HEK293 (cell line): ENCODE data around the gene MALT1.

ENCODE experiments used
- CTCF ChIA-PET: fragments of 350-600 bp; formaldehyde crosslinking; extraction: SDS; loops from one replicate; lab custom pipeline; 2021; ENCODE audit warnings: antibody characterized with exemption; lab: Yijun Ruan, JAX
- POLR2A ChIA-PET: fragments of 300-600 bp; formaldehyde crosslinking; extraction: SDS; loops from one replicate; lab custom pipeline; 2020; ENCODE audit warnings: antibody characterized with exemption, inconsistent platforms; lab: Yijun Ruan, JAX
- H3K27ac ChIP-seq: fragments of 200-500 bp; sonication (Bioruptor generic); 2 replicates; pipeline ENCODE4 v1.5.1; 2014; ENCODE audit warnings: low read depth, low read length, control low read depth, inconsistent platforms; ENCODE audit errors: extremely low read depth
- H3K36me3 ChIP-seq, 2 experiments: fragments of 200-500 bp in 1 of 2; sonication (Bioruptor generic) in 1 of 2; 1 replicate in 1 of 2; 2 replicates in 1 of 2; pipeline ENCODE4 v1.5.1; 2014 to 2017; ENCODE audit warnings: inconsistent platforms in 2 of 2, low read length in 2 of 2; ENCODE audit not compliant: control insufficient read depth in 2 of 2, insufficient read depth in 1 of 2
- H3K4me1 ChIP-seq: fragments of 200-500 bp; sonication (Bioruptor generic); 2 replicates; pipeline ENCODE4 v1.5.1; 2014; ENCODE audit warnings: mild to moderate bottlenecking, low read length, inconsistent platforms; ENCODE audit not compliant: control insufficient read depth, insufficient read depth
- H3K4me3 ChIP-seq: 2 replicates; pipeline ENCODE4 v1.5.1; 2011; ENCODE audit warnings: low read depth, mild to moderate bottlenecking, control low read depth, low read length, moderate library complexity
- H3K9me3 ChIP-seq: fragments of 200-500 bp; sonication (Bioruptor generic); 2 replicates; pipeline ENCODE4 v1.5.1; 2014; ENCODE audit warnings: low read depth, low read length, inconsistent platforms; ENCODE audit not compliant: control insufficient read depth, insufficient read depth
- GLI2 ChIP-seq: fragments of 450-650 bp; formaldehyde crosslinking; IDR thresholded peaks from 2 replicates; pipeline ENCODE4; 2017; ENCODE audit warnings: missing biosample characterization, missing genetic modification characterization, low read depth, borderline replicate concordance
- KLF8 ChIP-seq: fragments of 450-650 bp; formaldehyde crosslinking; IDR thresholded peaks from 2 replicates; pipeline ENCODE4 v1.5.1; 2016; ENCODE audit warnings: missing biosample characterization, missing genetic modification characterization
- SP2 ChIP-seq: fragments of 450-650 bp; formaldehyde crosslinking; IDR thresholded peaks from 2 replicates; pipeline ENCODE4 v1.5.1; 2016; ENCODE audit warnings: missing biosample characterization, missing genetic modification characterization
- ZFP41 ChIP-seq: fragments of 450-650 bp; formaldehyde crosslinking; IDR thresholded peaks from 2 replicates; pipeline ENCODE4 v1.5.1; 2016; ENCODE audit warnings: missing biosample characterization, missing genetic modification characterization, borderline replicate concordance
- ZIC2 ChIP-seq: fragments of 450-650 bp; formaldehyde crosslinking; IDR thresholded peaks from 2 replicates; pipeline ENCODE4 v1.5.1; 2016; ENCODE audit warnings: missing biosample characterization, missing genetic modification characterization
- ZNF138 ChIP-seq: fragments of 450-650 bp; formaldehyde crosslinking; IDR thresholded peaks from 2 replicates; pipeline ENCODE4 v1.5.1; 2016; ENCODE audit warnings: missing biosample characterization, missing genetic modification characterization, borderline replicate concordance
- ZNF146 ChIP-seq: fragments of 450-650 bp; formaldehyde crosslinking; IDR thresholded peaks from 2 replicates; pipeline ENCODE4 v1.5.1; 2016; ENCODE audit warnings: missing biosample characterization, missing genetic modification characterization
- ZNF155 ChIP-seq: fragments of 450-650 bp; formaldehyde crosslinking; IDR thresholded peaks from 2 replicates; pipeline ENCODE4 v1.5.1; 2016; ENCODE audit warnings: missing biosample characterization, missing genetic modification characterization
- ZNF184 ChIP-seq: fragments of 450-650 bp; IDR thresholded peaks from 2 replicates; pipeline ENCODE4 v1.5.1; 2018; ENCODE audit warnings: missing biosample characterization, mild to moderate bottlenecking, missing genetic modification characterization
- ZNF19 ChIP-seq: fragments of 450-650 bp; formaldehyde crosslinking; IDR thresholded peaks from 2 replicates; pipeline ENCODE4; 2016; ENCODE audit warnings: missing biosample characterization, missing genetic modification characterization, low read depth
- ZNF24 ChIP-seq: fragments of 450-650 bp; formaldehyde crosslinking; IDR thresholded peaks from 2 replicates; pipeline ENCODE4 v1.5.1; 2016; ENCODE audit warnings: missing biosample characterization, missing genetic modification characterization
- ZNF266 ChIP-seq: fragments of 450-650 bp; formaldehyde crosslinking; IDR thresholded peaks from 2 replicates; pipeline ENCODE4 v1.5.1; 2016; ENCODE audit warnings: missing biosample characterization, missing genetic modification characterization, low read depth
- ZNF324 ChIP-seq: fragments of 450-650 bp; formaldehyde crosslinking; IDR thresholded peaks from 2 replicates; pipeline ENCODE4 v1.5.1; 2016; ENCODE audit warnings: missing biosample characterization, missing genetic modification characterization
- ZNF37A ChIP-seq: fragments of 450-650 bp; IDR thresholded peaks from 2 replicates; pipeline ENCODE4 v1.5.1; 2018; ENCODE audit warnings: missing biosample characterization, missing genetic modification characterization
- ZNF416 ChIP-seq: fragments of 450-650 bp; formaldehyde crosslinking; IDR thresholded peaks from 2 replicates; pipeline ENCODE4 v1.5.1; 2016; ENCODE audit warnings: missing biosample characterization, missing genetic modification characterization
- ZNF571 ChIP-seq: fragments of 450-650 bp; formaldehyde crosslinking; IDR thresholded peaks from 2 replicates; pipeline ENCODE4 v1.5.0; 2017; ENCODE audit warnings: missing biosample characterization, missing genetic modification characterization
- ZNF701 ChIP-seq: fragments of 450-650 bp; formaldehyde crosslinking; IDR thresholded peaks from 2 replicates; pipeline ENCODE4 v1.5.1; 2016; ENCODE audit warnings: missing biosample characterization, missing genetic modification characterization
- ZNF747 ChIP-seq: fragments of 450-650 bp; formaldehyde crosslinking; IDR thresholded peaks from 2 replicates; pipeline ENCODE4 v1.5.1; 2016; ENCODE audit warnings: missing biosample characterization, missing genetic modification characterization
- TF ChIP-seq, protein P1 (sequence below): fragments of 450-650 bp; formaldehyde crosslinking; IDR thresholded peaks from 2 replicates; pipeline ENCODE4 v1.5.1; 2016; ENCODE audit warnings: missing biosample characterization, missing genetic modification characterization
- TF ChIP-seq, protein P2 (sequence below): fragments of 450-650 bp; formaldehyde crosslinking; IDR thresholded peaks from 2 replicates; pipeline ENCODE4 v1.5.1; 2016; ENCODE audit warnings: missing biosample characterization, missing genetic modification characterization
- TF ChIP-seq, protein P3 (sequence below): fragments of 450-650 bp; formaldehyde crosslinking; IDR thresholded peaks from 2 replicates; pipeline ENCODE4 v1.5.1; 2017; ENCODE audit warnings: missing biosample characterization, mild to moderate bottlenecking, missing genetic modification characterization, moderate library complexity
- TF ChIP-seq, protein P4 (sequence below): fragments of 450-650 bp; formaldehyde crosslinking; IDR thresholded peaks from 2 replicates; pipeline ENCODE4 v1.5.1; 2016; ENCODE audit warnings: missing biosample characterization, missing genetic modification characterization
- TF ChIP-seq, protein P5 (sequence below): fragments of 450-650 bp; formaldehyde crosslinking; IDR thresholded peaks from 2 replicates; pipeline ENCODE4 v1.5.1; 2016; ENCODE audit warnings: missing biosample characterization, missing genetic modification characterization, low read depth

Gene MALT1

DNA sequence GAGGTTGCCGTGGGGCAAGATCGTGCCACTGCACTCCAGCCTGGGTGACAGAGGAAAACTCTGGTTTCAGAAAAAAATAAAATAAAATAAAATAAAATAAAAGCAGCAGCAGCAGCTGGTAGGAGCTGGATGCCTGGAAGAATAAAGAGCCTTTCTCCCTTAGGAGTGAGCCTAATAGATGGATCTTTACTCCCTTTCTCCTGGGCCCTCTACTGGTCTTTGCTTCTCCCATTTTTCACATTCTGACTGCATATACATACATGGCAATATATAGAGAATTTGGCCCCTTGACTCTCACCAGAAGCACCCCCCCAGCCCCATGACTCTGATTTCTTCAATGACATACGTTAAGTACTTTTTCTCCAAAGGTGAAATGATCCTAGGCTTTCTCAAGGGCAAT, 9.8 kb upstream of the MALT1 start:
- ChIA-PET POLR2A (interaction anchor here (0.6 to 1.2 kb wide), 2 partner anchors 10 to 119 kb away, joined by 3 to 4 read pairs; partner anchors contain the start of gene MALT1), CTCF (interaction anchor here (1.1 to 1.2 kb wide), 2 partner anchors 28 to 131 kb away, joined by 4 to 5 read pairs; no protein-coding TSS in a partner anchor)
- no peak overlapping the region for H3K27ac ChIP-seq

DNA sequence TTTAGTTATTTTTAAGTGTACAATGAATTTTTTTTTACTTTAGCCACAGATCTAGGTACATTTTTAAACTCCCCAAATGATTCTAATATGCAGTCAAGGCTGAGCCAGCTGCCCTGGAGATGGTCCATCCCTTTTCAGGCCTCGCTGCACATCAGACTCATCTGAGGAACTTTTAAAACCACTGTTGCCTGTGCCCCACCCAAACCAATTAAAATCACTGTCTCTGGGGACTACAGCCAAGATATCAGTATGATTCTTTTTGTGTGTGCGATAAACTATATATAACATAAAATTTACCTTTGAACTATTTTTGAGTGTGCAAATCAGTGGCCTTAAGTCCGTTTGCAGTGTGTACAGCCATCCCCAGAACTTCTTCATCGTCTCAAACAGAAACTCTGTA, 9.1 kb upstream of the MALT1 start:
- POLR2A ChIA-PET = no interaction called here
- H3K36me3 ChIP-seq = no peaks in the 10 kb centered on the region
- H3K4me3 ChIP-seq = no peak overlapping the region
- no peak for TF ChIP-seq ZNF571
- CTCF ChIA-PET = no interaction called here
- H3K9me3 ChIP-seq = no peaks in the 10 kb centered on the region
- no peak overlapping the region for H3K27ac ChIP-seq
- H3K4me1 ChIP-seq = no peaks in the 10 kb centered on the region; the same call in 1 of the 2 replicates

More for the DNA sequence above, 9.8 kb upstream of the MALT1 start:
- H3K4me1 ChIP-seq = no peaks in the 10 kb centered on the region; the same call in 1 of the 2 replicates
- no peaks in the 10 kb centered on the region for H3K36me3 ChIP-seq
- H3K4me3 ChIP-seq = no peak overlapping the region
- TF ChIP-seq, protein P1, sequence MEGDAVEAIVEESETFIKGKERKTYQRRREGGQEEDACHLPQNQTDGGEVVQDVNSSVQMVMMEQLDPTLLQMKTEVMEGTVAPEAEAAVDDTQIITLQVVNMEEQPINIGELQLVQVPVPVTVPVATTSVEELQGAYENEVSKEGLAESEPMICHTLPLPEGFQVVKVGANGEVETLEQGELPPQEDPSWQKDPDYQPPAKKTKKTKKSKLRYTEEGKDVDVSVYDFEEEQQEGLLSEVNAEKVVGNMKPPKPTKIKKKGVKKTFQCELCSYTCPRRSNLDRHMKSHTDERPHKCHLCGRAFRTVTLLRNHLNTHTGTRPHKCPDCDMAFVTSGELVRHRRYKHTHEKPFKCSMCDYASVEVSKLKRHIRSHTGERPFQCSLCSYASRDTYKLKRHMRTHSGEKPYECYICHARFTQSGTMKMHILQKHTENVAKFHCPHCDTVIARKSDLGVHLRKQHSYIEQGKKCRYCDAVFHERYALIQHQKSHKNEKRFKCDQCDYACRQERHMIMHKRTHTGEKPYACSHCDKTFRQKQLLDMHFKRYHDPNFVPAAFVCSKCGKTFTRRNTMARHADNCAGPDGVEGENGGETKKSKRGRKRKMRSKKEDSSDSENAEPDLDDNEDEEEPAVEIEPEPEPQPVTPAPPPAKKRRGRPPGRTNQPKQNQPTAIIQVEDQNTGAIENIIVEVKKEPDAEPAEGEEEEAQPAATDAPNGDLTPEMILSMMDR (tag by site-specific recombination) = peak; percentile 26; the same call in 1 of the 2 replicates
- TF ChIP-seq, protein P2, sequence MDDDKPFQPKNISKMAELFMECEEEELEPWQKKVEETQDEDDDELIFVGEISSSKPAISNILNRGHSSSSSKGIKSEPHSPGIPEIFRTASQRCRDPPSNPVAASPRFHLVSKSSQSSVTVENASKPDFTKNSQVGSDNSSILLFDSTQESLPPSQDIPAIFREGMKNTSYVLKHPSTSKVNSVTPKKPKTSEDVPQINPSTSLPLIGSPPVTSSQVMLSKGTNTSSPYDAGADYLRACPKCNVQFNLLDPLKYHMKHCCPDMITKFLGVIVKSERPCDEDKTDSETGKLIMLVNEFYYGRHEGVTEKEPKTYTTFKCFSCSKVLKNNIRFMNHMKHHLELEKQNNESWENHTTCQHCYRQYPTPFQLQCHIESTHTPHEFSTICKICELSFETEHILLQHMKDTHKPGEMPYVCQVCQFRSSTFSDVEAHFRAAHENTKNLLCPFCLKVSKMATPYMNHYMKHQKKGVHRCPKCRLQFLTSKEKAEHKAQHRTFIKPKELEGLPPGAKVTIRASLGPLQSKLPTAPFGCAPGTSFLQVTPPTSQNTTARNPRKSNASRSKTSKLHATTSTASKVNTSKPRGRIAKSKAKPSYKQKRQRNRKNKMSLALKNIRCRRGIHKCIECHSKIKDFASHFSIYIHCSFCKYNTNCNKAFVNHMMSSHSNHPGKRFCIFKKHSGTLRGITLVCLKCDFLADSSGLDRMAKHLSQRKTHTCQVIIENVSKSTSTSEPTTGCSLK = no peak
- TF ChIP-seq ZNF701 (tag by site-specific recombination) = no peak
- TF ChIP-seq, protein P3, sequence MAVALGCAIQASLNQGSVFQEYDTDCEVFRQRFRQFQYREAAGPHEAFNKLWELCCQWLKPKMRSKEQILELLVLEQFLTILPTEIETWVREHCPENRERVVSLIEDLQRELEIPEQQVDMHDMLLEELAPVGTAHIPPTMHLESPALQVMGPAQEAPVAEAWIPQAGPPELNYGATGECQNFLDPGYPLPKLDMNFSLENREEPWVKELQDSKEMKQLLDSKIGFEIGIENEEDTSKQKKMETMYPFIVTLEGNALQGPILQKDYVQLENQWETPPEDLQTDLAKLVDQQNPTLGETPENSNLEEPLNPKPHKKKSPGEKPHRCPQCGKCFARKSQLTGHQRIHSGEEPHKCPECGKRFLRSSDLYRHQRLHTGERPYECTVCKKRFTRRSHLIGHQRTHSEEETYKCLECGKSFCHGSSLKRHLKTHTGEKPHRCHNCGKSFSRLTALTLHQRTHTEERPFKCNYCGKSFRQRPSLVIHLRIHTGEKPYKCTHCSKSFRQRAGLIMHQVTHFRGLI = no peak
- TF ChIP-seq ZNF19 = no peak
- TF ChIP-seq, protein P4, sequence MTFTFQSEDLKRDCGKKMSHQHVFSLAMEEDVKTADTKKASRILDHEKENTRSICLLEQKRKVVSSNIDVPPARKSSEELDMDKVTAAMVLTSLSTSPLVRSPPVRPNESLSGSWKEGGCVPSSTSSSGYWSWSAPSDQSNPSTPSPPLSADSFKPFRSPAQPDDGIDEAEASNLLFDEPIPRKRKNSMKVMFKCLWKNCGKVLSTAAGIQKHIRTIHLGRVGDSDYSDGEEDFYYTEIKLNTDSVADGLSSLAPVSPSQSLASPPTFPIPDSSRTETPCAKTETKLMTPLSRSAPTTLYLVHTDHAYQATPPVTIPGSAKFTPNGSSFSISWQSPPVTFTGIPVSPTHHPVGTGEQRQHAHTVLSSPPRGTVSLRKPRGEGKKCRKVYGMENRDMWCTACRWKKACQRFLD (tag by site-specific recombination) = no peak
- H3K9me3 ChIP-seq = no peaks in the 10 kb centered on the region

DNA sequence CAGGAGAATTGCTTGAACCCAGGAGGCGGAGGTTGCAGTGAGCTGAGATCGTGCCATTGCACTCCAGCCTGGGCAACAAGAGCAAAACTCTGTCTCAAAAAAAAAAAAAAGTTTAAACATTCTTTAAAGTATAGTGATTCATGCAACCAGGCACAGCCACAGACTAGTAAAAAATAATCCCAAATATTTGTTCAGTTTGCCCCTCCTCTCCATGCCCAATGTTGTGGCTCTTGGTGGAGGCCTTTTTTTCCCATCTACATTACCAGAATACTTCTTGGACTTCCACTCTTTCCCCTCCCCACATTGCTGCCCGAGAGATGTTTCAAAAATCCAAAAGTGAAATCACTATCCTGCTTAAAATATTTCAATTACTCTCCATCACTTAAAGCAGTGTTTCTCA, 5.1 kb upstream of the MALT1 start:
- H3K27ac ChIP-seq = no peak overlapping the region
- TF ChIP-seq ZNF155 (tag by site-specific recombination) (no peak), ZFP41 (no peak), ZNF37A (tag by site-specific recombination) (no peak), ZNF138 (tag by site-specific recombination) (no peak), ZNF747 (tag by site-specific recombination) (no peak), KLF8 (tag by site-specific recombination) (no peak), SP2 (no peak), GLI2 (tag by site-specific recombination) (no peak), ZNF324 (tag by site-specific recombination) (no peak), ZNF184 (tag by site-specific recombination) (no peak), ZIC2 (tag by site-specific recombination) (no peak), ZNF146 (tag by site-specific recombination) (no peak), ZNF266 (tag by site-specific recombination) (no peak), ZNF416 (tag by site-specific recombination) (no peak), ZNF24 (tag by site-specific recombination) (no peak)
- TF ChIP-seq, protein P5, sequence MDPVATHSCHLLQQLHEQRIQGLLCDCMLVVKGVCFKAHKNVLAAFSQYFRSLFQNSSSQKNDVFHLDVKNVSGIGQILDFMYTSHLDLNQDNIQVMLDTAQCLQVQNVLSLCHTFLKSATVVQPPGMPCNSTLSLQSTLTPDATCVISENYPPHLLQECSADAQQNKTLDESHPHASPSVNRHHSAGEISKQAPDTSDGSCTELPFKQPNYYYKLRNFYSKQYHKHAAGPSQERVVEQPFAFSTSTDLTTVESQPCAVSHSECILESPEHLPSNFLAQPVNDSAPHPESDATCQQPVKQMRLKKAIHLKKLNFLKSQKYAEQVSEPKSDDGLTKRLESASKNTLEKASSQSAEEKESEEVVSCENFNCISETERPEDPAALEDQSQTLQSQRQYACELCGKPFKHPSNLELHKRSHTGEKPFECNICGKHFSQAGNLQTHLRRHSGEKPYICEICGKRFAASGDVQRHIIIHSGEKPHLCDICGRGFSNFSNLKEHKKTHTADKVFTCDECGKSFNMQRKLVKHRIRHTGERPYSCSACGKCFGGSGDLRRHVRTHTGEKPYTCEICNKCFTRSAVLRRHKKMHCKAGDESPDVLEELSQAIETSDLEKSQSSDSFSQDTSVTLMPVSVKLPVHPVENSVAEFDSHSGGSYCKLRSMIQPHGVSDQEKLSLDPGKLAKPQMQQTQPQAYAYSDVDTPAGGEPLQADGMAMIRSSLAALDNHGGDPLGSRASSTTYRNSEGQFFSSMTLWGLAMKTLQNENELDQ (tag by site-specific recombination) = no peak

More for the DNA sequence above, 5.1 kb upstream of the MALT1 start:
- ChIA-PET POLR2A (no interaction called here), CTCF (interaction anchor here (0.8 kb wide), 1 partner anchor 97 kb away, joined by 3 read pairs; no protein-coding TSS in a partner anchor)
- no peaks in the 10 kb centered on the region for H3K36me3 ChIP-seq
- H3K4me1 ChIP-seq = peaks cover 14% of the 10 kb centered on the region
- no peak overlapping the region for H3K4me3 ChIP-seq
- H3K9me3 ChIP-seq = no peaks in the 10 kb centered on the region
